Measurements from ENCODE around the gene FHIT. TPM values are rescaled to one million over a fixed set of nuclear protein-coding genes. Genes with fewer than 3 reads are reported as not detected.

Gene FHIT
- total RNA-seq, 2 donors from 2014 or later: 6.8 to 12.3 TPM

GRCh38 chr3:60955034-60955433, 296.2 kb downstream of the FHIT start:
- no peak overlapping the region for H3K9ac ChIP-seq (ENCODE audit: extremely low read depth, low read length, poor library complexity, severe bottlenecking)
- Mint-ChIP-seq H3K4me1 (no peaks in the 10 kb centered on the region), H3K27ac (no peak overlapping the region), H3K4me3 (no peak overlapping the region), H3K9me3 (peaks cover 2% of the 10 kb centered on the region), H3K27me3 (ENCODE audit: insufficient read depth) (no peaks in the 10 kb centered on the region), H3K36me3 (ENCODE audit: low read depth) (no peaks in the 10 kb centered on the region)
- peaks cover 5% of the 10 kb centered on the region for H3K9me3 ChIP-seq (ENCODE audit: control insufficient read depth, low read length)
- no peak for DNase-seq
- 83 to 100% methylated on average over 1 to 2 of the region's 2 CpGs for WGBS, 2 experiments (ENCODE audit: insufficient coverage in 1 of 2, insufficient read length in 1 of 2)
- no peaks in the 10 kb centered on the region for H3K27me3 ChIP-seq (ENCODE audit: control insufficient read depth, insufficient read depth, low read length, poor library complexity, severe bottlenecking)
- H3K4me3 ChIP-seq (ENCODE audit: low read length): no peak overlapping the region
- no peak for TF ChIP-seq CTCF (conservative IDR thresholded peaks at IDR 0.05)
- no peak overlapping the region for H3K27ac ChIP-seq (ENCODE audit: low read depth, low read length)
- no peaks in the 10 kb centered on the region for H3K36me3 ChIP-seq (ENCODE audit: control insufficient read depth, insufficient read depth, low read length)
- no peaks in the 10 kb centered on the region for H3K4me1 ChIP-seq (ENCODE audit: control insufficient read depth, insufficient read depth, low read length)

GRCh38 chr3:60954048-60954447, 297.2 kb downstream of the FHIT start:
- no peaks in the 10 kb centered on the region for H3K27me3 ChIP-seq (ENCODE audit: control insufficient read depth, insufficient read depth, low read length, poor library complexity, severe bottlenecking)
- no peak overlapping the region for H3K27ac ChIP-seq (ENCODE audit: low read depth, low read length)
- H3K4me3 Mint-ChIP-seq: no peak overlapping the region
- H3K4me1 ChIP-seq (ENCODE audit: control insufficient read depth, insufficient read depth, low read length): no peaks in the 10 kb centered on the region
- H3K27ac Mint-ChIP-seq: no peak overlapping the region
- peaks cover 2% of the 10 kb centered on the region for H3K9me3 Mint-ChIP-seq
- H3K9ac ChIP-seq (ENCODE audit: extremely low read depth, low read length, poor library complexity, severe bottlenecking): no peak overlapping the region
- no peaks in the 10 kb centered on the region for H3K36me3 ChIP-seq (ENCODE audit: control insufficient read depth, insufficient read depth, low read length)
- no peak overlapping the region for H3K4me3 ChIP-seq (ENCODE audit: low read length)
- H3K27me3 Mint-ChIP-seq (ENCODE audit: insufficient read depth): no peaks in the 10 kb centered on the region
- WGBS, 2 experiments (ENCODE audit: insufficient coverage in 1 of 2, insufficient read length in 1 of 2): 93% methylated on average over 2 of the region's 2 CpGs; no CpG with 5 or more reads in 1 of the 2 experiments
- no peaks in the 10 kb centered on the region for H3K36me3 Mint-ChIP-seq (ENCODE audit: low read depth)
- no peaks in the 10 kb centered on the region for H3K4me1 Mint-ChIP-seq
- TF ChIP-seq CTCF (conservative IDR thresholded peaks at IDR 0.05): no peak
- H3K9me3 ChIP-seq (ENCODE audit: control insufficient read depth, low read length): peaks cover 5% of the 10 kb centered on the region
- DNase-seq: no peak

- Histone ChIP-seq H3K27me3 (ENCODE audit: control insufficient read depth, insufficient read depth, low read length, poor library complexity, severe bottlenecking) (no peaks in the 10 kb centered on the region), H3K36me3 (ENCODE audit: control insufficient read depth, insufficient read depth, low read length) (no peaks in the 10 kb centered on the region), H3K4me3 (ENCODE audit: low read length) (no peak overlapping the region), H3K27ac (ENCODE audit: low read depth, low read length) (no peak overlapping the region), H3K4me1 (ENCODE audit: control insufficient read depth, insufficient read depth, low read length) (no peaks in the 10 kb centered on the region), H3K9ac (ENCODE audit: extremely low read depth, low read length, poor library complexity, severe bottlenecking) (no peak overlapping the region), H3K9me3 (ENCODE audit: control insufficient read depth, low read length) (peaks cover 5% of the 10 kb centered on the region)
- Mint-ChIP-seq H3K27ac (no peak overlapping the region), H3K4me1 (peaks cover 5% of the 10 kb centered on the region), H3K4me3 (no peak overlapping the region), H3K9me3 (peaks cover 2% of the 10 kb centered on the region), H3K36me3 (ENCODE audit: low read depth) (no peaks in the 10 kb centered on the region), H3K27me3 (ENCODE audit: insufficient read depth) (no peaks in the 10 kb centered on the region)
- TF ChIP-seq CTCF (conservative IDR thresholded peaks at IDR 0.05): no peak
- WGBS, 2 experiments (ENCODE audit: insufficient coverage in 1 of 2, insufficient read length in 1 of 2): 91 to 97% methylated on average over 3 to 5 of the region's 5 CpGs
- no peak for DNase-seq
These were observed 297.9 kb downstream of the FHIT start for GRCh38 chr3:60953351-60953750.
